GM18508 (cell line): ENCODE results near the gene CCDC91.
"Not testable (repeated sequence)": the region's sequence is repeated elsewhere in the genome, so short reads cannot be mapped to it uniquely, and the experiment has no call there.

ENCODE experiments used
- ATAC-seq: cut with Tn5 transposase; IDR thresholded peaks from one replicate; pipeline ENCODE4 v1.9.1; 2021; ENCODE audit warnings: moderate number of reproducible peaks; ENCODE audit not compliant: insufficient read depth, unreplicated experiment

Gene CCDC91

DNA sequence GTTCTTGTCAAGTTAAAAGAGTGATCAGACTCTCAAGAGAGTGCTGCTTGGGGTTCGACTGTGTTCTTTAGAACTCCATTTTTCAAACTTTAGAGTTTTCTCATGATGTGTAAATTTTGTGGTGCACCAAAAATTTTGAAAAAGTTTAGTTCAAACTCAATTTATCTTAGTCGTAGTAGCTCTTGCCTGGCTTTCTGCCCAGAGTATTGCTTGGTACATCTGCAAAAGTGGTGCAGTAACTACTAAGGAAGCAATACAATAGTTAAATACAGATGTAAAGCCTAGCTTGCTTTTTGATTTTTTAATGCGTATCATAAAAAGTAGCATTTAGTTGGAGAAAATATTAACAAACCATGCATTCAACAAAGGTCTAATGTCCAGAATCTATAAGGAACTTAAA, 9.5 kb upstream of the CCDC91 start:
- no peak for ATAC-seq

DNA sequence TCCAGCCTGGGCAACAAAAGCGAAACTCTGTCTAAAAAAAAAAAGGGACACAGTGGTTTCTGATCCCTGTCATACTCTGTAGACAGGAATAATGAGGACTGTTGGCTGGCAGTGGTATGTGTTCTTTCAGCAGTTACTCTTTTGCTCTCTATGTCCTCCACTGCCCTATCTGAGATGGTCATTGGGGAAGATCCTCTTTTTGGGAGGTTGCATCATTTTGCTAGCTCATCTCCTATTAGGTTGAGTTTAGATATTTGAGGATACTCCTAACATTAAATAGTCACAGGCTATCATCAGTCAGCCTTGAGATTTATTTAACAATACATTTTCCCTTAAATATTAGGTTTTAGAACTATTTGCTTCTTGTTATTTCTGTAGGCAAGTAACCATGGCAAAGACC, 5.9 kb upstream of the CCDC91 start:
- ATAC-seq, result no peak

DNA sequence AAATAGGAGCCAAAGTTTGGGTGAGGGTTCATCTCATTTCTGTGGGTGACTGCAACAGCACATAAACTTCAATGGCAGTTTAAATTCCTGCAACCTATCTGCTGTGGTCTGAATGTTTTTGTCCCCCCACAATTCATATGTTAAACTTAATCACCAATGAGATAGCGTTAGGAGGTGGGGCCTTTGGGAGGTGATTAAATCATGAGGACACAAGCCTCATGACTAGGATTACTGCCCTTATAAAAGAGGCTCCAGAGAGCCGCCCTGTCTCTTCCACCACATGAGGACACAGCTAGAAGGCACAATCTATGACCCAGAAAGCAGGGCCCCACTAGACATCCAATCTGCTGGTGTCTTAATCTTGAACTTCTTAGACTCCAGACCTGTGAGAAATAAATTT, 3.8 kb upstream of the CCDC91 start:
- no peak for ATAC-seq

DNA sequence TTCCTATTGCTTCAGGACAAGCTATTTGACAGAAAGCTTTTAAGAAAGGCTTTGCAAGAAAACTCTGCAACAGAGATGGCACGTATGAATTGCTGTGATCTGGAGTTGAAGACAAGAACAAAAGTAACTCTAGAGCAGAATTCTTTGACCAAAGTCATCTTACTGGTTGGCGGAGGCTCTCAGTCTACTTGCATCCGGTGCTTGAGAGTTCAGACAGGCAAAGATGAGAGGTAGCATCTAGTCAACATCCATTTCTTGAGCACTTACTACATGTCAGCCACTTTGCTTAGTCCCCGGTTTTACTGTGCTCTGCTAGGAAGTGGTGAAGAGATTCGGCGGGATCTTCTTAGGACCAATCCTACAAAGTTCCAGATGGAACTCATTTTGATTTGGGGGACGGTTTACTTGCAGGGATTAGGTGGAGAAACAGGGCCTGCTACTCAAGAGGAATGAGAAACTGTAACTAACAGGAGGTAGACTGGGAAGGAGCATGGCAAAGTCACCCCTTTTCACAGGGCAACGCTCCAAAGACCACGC, 404 bp upstream of the CCDC91 start:
- ATAC-seq, result no peak

DNA sequence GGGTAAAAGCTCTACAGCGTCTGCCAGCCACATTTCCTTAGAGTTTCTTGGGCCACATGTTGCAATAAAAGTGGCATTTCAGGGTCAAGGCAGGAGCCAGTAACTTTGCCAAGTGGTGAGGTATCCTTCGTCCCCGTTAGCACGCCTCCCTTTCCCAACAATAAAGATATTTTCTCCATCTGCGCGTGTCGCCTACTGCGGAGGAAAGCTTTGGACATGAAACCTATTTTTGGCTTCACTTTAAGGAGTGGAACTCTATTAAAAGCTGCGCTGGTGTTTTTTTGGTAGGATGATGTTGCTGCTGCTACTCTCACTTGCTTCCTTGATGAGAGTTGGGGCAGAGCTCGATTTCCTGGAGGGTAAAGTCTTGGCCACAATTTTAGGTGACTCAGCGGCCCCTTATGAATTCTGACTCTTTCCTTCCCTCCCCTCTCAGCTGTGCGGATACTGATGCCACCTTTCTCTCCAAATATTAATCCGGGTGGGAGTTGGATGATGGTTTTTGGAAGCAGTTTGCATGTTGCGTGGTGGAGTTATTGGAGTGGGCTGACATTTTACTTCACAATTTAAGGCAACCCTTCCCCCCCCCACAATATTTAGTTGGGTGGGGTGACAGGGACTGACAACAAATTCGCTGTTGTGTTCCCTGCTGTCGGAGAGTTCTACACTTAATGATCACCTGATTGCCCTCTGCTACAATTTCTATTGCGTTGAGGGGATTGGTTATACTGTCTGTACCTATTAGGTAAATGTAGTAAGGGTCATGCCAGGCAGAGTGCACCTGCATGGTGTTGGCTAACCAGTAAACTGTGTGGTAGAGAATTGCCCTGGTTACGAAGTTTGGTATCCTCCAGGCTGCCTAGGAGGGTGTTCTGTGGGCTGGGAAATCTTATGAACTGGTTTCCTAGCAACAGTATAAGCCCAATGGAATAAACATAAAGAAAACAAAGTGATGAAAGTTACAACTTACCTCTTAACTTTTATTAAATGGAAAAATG, 1.1 kb downstream of the CCDC91 start:
- ATAC-seq, result peak; percentile 4

DNA sequence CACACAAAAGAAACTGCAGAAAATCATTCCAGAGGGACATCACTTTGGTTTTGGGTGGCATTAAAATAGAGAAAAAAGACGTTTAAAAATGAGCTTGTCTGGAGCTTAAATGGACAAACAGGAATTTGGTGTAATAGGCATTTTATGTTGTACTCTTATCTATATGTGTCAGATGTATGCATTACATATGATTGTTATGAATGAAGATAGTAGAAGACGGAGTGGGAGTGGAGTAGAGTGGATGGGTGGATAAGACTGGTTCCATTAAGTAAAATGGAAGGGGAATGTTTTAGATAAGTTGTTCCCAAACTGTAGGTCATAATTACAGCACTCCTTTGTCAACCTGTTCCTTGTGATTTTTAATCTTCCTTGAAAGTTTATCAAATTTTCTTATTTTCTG, 1.9 kb downstream of the CCDC91 start:
- ATAC-seq, result no peak

DNA sequence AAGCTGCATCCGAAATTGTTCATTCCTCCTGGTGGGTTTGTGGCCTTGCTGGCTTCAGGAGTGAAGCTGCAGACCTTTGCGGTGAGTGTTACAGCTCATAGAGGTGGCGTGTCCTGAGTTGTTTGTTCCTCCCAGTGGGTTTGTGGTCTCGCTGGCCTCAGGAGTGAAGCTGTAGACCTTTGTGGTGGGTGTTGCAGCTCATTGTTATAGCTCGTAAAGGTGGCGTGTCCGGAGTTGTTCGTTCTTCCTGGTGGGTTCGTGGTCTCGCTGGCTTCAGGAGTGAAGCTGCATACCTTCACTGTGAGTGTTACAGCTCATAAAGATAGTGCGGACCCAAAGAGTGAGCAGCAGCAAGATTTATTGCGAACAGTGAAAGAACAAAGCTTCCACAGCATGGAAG, 4.4 kb downstream of the CCDC91 start:
- ATAC-seq, result not testable (repeated sequence)

DNA sequence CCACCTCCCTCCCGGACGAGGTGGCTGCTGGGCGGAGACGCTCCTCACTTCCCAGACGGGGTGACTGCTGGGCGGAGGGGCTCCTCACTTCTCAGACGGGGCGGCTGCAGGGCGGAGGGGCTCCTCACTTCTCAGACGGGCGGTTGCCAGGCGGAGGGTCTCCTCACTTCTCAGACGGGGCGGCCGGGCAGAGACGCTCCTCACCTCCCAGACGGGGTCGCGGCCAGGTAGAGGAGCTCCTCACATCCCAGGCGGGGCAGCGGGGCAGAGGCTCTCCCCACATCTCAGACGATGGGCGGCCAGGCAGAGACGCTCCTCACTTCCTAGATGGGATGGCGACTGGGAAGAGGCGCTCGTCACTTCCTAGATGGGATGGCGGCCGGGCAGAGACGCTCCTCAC, 10.9 kb downstream of the CCDC91 start:
- ATAC-seq, result not testable (repeated sequence)

DNA sequence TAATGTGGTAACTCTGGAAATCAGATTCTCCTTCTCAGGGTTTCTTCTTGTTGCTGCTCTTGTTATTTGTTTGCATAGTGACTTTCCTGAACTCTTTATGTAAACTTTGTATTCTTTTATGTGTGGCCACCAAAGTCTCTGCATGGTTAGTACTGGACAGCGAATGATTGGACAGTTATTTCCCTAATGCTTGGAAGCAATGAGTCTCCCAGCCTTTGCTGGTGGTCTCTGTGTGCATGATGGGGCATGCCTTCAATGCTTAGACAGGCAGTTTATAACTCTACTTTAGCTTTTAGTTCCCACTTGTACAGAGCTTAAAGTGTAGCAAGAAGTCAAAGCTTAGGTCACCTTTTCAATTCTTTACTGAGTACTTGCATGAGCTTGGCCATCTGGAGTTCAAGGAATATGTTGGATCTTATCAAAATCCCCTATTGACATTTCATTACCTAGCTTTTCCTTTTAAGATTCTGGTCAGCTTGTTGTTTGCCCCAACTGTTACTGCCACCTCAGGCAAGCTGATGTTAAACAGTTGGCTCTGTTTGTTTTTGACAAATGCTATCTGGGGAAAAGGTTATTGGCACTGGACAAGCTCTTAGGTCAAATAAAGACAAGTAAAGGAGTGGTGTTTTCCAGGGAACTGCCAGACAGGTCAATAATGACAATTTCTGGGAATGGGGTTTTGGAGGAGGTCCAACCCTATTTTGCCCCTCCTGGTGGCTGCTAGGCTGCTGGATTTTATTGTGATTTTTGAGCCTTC, 12.3 kb downstream of the CCDC91 start:
- no peak for ATAC-seq

DNA sequence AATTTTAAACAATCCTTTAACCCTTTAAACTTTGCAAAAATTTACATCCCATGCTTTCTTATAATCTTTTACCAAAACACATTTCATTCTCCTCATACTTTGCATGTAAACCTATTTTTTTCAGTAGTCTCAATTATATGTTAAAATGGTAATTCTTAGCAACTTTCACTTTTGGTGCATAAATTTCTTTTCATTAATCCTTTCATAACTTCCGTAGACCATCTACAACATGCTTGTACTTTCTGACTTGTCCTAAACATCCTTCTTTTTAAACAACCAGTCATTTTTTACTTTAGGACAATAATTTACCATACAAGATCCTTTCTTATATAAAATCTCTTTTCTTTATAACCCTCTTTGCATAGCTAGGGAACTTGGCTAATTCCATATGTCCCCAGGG, 19.5 kb downstream of the CCDC91 start:
- no peak for ATAC-seq

DNA sequence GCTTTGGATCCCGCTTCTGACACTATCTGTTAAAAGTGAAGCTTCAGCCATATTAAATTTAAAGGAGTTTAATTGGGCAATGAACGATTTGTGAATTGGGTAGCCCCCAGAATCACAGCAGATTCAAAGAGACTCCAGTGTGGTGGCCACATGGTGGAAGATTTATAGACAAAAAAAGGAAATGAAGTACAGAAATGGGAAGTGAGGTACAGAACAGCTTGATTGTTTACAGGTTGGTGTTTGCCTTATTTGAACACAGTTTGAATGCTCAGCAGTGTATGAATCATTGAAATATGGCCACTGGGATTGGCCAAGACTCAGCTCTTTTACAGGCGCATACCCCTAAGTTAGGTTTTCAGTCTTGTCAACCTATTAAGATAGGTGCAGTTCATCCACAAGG, 21.9 kb downstream of the CCDC91 start:
- ATAC-seq, result no peak

DNA sequence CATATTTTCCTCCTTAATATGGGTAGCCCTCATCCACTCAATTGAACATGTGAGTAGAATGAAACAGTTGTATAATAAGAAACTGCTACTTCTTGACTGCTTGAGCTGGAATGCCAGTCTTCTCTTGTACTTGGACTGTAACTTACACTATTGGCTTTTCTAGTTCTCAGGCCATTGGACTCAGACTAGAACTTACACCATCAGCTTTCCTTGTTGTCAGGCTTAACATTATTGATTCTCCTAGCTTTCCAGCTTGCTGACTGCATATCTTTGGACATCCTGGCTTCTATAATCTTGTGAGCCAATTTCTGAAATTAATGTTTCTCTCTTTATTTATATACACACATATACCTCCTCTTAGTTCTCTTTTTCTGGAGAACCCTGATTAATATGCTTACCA, 24.8 kb downstream of the CCDC91 start:
- no peak for ATAC-seq

DNA sequence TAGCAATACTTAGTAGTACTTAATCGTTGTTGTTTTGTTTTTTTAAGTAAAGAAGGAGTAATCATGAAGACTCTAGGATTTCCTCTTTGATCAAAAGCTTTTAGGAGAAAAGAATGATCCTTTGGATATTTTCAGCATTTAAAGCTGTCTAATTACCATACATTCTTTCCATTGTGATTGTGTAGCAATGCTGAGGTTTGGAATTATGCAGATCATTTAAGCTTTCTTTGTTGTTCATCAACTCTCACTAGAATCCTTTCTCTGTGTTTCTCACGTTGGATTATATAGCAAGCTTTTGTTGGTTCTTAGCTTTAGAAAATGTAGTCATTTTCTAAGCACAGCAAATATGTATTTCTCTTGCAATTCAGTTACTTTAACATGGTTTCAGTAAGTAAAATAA, 25.8 kb downstream of the CCDC91 start:
- ATAC-seq, result no peak

DNA sequence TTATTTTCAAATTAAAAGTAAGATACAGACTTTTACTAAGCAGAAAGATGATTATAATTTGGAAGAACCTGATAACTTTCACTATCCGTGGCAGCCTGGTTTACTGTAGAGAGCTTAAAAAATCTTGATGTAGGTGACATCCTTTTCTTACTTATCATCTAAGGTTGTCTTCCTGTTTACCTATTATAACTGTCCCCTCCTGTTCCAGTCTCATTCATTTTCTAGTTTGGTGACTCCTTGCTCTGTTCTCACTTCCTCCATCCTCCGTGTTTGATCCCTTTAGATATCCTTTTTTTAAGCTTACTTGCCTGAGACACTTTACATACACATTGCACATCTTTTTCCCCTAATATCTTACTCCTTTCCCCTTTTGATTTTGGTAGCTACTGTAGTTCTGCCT, 27.5 kb downstream of the CCDC91 start:
- ATAC-seq, result no peak

DNA sequence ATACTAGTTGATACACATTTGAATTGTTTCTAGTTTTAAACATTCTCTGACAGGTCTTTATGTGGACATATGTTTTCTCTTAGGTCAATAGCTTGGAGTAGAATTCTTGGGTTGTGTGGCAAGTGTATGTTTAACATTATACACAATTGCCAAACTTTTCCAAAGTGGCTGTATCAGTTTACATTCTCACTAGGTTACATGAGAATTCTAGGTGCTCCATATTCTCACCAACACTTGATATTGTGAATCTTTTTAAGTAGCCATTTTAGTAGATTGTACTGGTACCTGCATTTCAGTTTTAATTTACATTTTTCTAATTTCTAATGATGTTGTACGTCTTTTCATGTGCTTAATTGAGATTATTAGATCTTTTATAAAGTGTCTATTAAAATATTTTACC, 28.6 kb downstream of the CCDC91 start:
- ATAC-seq, result no peak

DNA sequence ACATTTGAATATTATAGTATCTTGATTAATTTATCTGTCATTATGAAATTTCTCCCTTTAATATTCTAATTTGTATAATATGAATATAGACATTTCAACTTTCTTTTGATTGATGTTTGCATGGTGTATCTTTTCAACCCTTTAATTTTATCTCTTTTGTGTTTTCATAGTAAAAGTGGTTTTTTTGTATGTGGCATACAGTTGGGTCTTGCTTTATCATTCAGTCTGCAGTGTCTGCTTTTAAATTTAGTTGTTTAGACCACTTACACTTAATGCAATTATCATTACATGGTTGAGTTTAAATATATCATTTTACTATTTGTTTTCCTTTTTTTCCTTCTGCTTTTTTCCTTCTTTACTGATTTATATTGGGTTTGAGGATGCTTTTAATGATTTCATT, 29.6 kb downstream of the CCDC91 start:
- no peak for ATAC-seq

DNA sequence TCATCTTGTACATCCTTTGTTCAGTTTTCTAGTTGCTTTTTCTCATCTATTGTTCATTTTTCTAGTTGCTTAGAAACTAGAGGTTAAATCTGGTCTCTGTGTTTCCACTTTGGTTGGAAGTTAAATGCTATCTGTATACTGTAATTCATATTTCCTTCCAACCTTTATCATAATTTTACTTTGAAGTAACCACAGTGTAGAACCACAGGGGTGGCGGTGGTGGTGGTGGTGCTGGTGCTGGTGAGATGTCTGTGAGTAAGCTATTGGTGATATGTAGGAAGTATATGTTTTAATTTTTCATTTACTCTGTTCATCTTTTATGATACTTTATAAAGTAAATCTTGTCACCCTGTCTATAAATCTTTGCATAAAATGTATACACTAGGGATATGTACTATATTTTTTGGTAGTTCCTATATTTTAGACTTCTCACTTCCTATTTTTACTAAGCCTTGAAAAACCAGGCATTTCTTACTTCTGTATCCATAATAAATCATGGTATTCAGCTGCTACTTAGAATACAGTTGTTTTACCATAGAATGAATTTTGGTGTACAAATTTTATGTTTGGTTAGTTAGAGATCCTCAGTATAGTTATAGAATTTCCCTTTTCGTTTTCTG, 31.9 kb downstream of the CCDC91 start:
- no peak for ATAC-seq

DNA sequence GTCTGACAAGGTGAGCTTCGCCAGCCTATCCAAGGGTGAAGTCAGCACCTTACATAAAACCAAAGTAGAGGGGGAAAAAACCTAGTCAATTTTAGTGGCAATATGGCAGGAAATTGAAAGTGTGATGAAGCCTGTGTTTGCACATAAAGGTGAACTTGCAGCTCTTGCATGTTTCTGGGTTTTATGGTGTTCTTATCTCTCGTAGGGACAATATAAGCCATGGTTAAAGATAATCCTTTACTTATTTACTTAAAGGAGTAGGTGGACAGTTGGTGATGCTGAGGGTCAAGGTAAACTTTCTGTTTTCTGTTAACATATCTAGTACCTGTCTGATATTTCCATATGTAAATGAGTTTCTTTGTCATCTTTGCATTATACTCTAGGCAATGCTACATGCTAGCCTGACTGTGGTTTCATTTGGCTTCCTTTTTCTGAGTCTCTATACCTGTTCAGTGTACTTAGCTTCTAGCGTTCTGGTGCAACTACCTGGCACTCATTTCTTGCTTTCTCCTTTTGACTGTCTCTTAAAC, 32.8 kb downstream of the CCDC91 start:
- peak; percentile 88 for ATAC-seq

DNA sequence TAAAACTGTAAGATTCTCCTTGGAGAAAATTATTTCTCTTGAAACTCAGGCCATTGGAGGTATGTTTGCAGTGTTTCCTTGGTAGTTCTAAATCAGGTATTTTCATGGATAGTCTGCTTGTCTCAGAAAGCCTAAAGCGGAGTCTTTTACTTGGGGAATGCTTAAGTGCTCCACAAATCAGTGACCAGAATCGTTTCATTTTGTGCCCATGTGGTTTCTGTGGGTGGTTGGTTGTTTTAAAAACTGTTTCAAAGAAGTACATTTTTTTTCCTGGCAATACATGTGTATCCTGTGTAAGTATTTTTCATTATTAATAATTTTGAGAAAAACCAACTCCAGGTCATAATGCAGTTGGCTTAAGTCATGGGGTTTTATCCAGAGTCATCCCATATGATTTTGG, 33.6 kb downstream of the CCDC91 start:
- no peak for ATAC-seq

DNA sequence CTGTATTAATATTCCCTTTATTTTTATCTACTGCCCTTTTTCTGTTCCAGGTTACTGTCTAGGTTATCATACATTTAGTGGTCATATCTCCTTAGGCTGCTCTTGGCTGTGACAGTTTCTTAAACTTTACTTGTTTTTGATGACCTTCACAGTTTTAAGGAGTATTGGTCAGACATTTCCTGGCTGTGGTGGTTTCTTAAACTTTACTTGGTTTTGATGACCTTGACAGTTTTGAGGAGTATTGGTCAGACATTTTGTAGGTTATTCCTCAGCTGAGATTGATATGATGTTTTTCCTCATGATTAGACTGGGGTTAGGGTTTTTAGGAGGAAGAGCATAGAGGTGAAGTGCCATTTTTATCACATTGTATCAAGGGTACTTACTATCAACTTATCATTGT, 36.4 kb downstream of the CCDC91 start:
- no peak for ATAC-seq

DNA sequence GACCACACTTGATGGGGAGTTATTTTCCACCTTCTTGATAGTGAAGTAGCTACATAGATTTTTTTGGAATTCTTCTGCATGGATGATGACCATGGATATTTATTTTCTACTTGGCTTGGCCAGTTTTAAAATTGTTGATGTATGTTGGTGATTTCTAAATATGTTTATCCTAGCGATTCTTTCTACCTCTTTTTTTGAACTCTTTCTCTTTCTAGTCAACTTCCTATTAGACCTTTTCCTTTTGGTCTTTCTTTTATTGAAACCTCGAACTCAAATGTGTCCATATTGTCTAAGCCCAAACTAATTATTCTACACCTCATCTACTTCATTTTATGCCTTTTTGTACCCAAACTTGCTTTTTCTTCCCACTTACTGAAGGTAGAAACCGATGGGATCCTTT, 37.0 kb downstream of the CCDC91 start:
- no peak for ATAC-seq
